HG03139 (cell line): Measurements from ENCODE around the gene FES.
"Not testable (repeated sequence)": the region's sequence is repeated elsewhere in the genome, so short reads cannot be mapped to it uniquely, and the experiment has no call there.

ENCODE experiments used
- ATAC-seq: cut with Tn5 transposase; IDR thresholded peaks from one replicate; pipeline ENCODE4 v1.9.1; 2021; ENCODE audit not compliant: unreplicated experiment

The FES gene

DNA sequence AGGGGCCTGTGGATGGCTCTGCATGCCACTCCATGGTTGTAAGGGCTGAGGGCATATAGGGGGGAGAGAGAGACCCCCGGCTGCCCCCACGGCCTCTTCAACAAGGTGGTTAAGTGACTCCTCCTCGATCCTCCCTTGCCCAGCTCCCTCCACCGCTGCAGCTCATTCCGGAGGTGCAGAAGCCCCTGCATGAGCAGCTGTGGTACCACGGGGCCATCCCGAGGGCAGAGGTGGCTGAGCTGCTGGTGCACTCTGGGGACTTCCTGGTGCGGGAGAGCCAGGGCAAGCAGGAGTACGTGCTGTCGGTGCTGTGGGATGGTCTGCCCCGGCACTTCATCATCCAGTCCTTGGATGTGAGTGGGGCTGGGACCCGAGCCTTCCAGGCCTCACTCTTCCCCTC lies 6.5 kb downstream of the FES start:
- ATAC-seq = no peak

DNA sequence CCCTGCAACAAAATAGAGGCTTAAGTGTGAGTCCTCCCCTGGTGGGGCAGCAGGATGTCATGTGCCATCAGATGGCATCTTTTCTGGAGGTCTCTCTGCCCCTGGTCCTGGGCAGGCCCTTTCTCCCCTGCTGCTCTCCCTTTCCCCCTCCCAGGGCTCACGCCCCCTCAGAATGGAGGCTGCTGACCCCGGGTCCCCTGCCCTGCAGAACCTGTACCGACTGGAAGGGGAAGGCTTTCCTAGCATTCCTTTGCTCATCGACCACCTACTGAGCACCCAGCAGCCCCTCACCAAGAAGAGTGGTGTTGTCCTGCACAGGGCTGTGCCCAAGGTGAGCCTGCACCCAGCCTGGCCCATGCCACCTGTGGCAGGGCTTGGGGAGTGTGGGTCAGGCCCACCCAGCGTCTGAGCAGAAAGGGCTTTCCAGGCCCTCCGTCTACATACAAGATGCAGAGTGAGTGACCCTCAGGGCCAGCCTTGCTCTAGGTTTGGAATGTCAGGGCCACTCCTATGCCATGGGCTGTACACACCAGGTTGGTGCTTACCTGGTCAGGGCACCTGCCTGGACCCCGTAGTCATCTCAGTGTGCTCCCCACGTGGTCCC lies 7.1 kb downstream of the FES start:
- ATAC-seq = no peak

DNA sequence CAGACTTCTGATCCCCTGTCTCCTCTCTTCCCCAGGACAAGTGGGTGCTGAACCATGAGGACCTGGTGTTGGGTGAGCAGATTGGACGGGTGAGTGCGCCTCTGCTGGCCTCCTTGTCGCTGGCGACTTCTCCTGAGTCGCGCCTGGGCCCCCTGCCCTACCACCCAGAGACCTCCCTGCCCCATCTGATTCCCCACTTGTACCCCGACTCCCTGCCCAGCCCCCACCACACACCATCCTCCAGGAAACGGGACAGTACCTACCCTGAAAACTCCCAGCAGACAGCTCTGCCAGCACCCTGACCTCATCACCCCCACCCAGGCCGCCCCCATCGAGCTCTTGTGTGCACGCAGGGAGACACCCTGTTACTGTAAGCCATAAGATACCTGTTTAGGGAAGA lies 7.7 kb downstream of the FES start:
- no peak for ATAC-seq

DNA sequence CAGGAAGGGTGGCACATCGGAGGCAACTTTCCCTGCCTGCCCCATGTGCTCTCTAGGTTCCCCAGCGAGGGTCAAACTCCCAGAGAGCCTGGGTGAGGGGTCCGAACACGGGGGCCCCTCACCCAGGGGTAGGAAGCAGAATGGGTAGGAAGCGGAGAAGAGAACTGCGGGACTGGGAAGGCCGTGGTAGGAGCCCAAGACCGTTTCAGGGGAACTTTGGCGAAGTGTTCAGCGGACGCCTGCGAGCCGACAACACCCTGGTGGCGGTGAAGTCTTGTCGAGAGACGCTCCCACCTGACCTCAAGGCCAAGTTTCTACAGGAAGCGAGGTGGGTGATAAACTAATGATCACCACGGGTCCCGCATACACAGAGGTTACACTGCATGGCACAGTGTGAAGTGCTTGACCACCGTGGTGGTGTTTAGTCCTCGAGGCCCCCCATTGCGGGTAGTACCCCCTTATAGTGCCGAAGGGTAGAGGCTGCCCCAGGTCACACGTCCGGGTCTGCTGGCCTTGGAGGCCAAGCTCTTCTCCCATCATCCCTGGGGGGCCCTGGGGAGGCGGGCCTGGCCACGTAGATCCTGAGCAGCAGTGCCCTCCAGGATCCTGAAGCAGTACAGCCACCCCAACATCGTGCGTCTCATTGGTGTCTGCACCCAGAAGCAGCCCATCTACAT lies 8.3 kb downstream of the FES start:
- no peak for ATAC-seq

DNA sequence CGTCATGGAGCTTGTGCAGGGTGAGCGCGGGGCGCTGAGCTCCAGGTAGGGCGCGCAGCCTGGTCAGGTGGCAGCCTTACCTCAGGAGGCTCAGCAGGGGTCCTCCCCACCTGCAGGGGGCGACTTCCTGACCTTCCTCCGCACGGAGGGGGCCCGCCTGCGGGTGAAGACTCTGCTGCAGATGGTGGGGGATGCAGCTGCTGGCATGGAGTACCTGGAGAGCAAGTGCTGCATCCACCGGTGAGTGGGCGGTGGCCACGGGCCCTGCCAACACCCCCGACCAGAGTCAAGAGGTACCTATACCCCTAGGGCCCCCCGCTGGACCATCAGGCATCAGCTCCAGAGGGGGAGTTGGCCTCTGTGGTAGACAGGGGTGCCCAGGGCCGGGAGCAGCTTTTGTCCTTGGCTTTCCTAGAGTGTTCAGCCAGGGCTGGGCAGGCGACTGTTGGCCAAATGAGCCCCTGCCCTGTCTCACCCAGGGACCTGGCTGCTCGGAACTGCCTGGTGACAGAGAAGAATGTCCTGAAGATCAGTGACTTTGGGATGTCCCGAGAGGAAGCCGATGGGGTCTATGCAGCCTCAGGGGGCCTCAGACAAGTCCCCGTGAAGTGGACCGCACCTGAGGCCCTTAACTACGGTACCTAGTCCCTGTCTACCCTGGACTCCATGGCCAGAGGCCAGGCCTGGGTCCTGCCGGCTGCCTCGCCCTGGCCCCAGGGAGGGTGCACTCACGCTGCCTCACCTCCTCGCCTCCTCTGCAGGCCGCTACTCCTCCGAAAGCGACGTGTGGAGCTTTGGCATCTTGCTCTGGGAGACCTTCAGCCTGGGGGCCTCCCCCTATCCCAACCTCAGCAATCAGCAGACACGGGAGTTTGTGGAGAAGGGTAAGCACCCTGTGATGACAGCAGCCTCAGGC lies 9.1 kb downstream of the FES start:
- no peak for ATAC-seq

DNA sequence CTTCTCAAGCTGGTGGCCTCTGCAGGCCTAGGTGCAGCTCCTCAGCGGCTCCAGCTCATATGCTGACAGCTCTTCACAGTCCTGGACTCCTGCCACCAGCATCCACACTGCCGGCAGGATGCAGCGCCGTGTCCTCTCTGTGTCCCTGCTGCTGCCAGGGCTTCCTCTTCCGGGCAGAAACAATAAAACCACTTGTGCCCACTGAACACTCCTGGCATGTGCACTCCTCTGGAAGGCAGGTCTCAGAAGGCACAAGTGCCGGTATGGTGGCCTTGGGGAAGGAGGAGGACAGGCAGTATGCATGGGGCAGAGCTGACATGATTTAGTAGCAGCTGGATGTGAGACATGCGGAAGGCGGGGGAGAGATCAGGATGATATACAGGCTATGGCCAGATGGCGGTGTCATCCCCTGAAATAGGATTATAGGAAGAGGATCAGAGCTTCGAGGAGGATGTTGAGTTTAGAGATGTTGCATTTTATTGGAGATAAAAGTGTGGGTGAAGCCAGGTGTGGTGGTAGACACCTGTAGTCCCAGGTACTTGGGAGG lies 11.3 kb downstream of the FES start:
- no peak for ATAC-seq

DNA sequence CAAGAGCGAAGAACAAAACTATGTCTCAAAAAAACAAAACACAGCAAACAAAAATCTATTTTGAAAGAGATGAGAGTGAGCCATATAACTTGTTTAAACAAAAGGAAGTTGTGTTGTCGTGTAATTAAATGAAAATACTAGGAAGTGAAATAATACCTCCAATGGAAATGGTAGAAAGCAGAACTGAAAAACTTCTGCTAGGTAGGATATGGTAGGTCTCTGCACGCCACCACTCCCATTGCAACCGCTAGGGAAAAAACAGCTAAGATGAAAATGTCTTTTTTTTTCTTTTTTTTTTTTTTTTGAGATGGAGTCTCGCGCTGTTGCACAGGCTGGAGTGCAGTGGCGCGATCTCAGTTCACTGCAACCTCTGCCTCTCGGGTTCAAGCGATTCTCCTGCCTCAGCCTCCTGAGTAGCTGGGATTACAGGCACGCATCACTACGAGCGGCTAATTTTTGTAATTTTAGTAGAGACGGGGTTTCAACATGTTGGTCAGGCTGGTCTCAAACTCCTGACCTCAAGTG lies 12.9 kb downstream of the FES start:
- ATAC-seq = not testable (repeated sequence)

DNA sequence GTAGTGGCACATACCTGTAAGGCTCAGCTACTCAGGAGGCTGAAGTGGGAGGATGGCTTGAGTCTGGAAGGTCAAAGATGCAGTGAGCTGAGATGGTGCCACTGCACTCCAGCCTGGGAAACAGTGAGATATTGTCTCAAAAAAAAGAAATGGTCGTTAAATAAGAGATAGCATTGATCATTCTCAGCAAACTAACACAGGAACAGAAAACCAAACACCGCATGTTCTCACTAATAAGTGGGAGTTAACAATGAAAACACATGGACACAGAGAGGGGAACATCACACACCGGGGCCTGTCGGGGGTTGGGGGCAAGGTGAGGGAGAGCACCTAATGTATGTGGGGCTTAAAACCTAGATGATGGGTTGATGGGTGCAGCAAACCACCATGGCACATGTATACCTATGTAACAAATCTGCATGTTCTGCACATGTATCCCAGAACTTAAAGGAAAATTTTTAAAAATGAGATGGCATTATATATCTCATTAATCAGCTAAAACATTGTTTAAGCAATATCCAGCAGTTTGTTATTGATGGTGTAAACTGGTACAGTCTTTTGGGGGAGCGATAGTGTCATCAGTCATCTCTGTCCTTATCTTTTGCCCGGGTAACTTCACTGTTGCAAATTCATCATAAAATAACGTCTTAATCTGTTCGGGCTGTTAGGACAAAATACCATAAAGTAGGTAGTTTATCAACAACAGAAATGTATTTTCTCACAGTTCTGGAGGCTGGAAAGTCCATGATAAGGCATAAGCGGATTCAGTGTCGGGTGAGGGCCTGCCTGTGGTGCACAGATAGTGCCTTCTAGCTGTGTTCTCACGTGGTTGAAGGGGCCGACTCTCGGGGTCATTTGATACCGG lies 17.1 kb downstream of the FES start:
- ATAC-seq = no peak

DNA sequence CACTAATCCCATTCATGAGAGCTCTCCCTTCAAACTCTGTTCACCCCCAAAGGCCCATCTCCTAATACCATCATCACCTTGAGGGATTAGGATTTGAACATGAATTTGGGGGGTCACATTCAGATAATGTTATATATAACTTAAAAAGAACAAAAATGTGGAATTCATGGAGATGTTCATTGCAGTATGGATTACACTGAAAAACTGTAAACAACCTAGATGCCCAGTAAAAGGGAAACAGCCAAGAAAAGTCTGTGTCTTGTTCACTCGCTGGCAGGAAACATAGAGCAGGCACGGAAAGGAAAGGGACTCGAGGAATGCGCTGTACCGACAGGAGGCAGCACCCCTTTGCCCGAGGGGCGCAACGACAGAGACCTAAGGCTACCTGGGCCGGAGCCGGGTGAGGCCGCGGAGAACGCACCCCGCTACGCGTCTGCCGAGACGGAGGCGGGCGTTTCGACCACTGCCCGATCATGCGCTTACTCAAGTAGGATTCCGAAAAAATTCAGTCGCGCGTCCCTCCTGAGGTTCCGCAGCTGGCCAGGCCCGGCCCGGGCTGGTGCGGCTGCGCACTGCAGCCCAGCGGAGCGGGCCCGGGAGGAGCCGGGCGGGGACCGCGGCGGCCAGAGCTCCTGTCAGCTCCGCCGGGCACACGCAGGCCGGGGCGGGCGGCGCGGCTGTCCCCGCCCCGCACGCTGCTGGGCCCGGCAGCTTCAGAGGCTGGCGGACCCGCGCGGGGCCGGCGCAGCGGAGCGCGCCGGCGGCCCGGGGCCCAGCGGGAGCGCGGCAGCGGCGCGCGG lies 17.9 kb downstream of the FES start:
- ATAC-seq = peak; percentile 57

DNA sequence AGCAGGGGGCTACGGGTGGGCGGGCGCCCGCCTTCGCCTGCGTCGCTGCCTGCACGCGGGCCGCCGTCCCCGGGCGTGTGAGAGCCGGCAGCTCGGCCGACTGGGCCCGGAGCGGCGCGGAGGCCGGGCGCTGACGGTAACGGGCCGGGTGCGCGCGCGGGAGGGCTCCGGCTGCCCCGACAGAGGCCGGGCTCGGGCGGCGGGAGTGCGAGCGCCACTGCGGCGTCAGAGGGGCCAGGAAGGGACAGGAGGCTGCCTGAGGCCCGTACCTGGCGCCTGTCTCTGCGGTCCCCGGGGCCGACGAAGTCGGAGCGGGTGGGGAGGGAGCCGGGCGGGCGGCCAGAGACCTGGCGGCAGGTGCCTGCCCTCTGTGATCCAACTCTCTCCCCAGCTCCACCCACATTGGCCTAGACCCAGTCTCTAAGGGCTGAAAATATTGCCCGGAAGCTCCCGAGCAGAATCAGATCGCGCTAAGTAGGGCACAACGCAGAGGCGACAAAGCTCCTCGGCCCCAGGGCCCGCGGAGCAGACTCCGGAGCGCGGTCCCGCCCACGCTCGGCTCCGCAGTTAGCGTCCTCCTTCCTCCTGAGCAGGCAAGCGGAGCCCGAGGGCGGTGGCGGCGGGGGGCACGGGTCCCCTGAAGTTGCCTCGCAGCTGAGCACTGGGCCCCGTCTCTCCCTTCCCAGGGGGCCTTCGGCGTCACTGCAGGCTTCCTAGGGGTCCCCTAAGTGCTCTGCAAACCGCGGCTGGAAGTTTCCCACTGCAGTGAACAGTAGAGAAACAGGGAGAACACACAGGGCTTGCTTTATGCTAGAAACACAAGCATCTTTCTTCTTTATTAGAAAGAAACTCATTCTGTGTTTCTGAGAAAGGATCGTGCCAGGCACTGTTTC lies 18.8 kb downstream of the FES start, which contains the start of gene MAN2A2:
MAN2A2 (plus strand) TSS at position 463 of the 893 bp plus-strand sequence. CDS start 906 bp downstream, outside the sequence.
- peak; percentile 53 for ATAC-seq

DNA sequence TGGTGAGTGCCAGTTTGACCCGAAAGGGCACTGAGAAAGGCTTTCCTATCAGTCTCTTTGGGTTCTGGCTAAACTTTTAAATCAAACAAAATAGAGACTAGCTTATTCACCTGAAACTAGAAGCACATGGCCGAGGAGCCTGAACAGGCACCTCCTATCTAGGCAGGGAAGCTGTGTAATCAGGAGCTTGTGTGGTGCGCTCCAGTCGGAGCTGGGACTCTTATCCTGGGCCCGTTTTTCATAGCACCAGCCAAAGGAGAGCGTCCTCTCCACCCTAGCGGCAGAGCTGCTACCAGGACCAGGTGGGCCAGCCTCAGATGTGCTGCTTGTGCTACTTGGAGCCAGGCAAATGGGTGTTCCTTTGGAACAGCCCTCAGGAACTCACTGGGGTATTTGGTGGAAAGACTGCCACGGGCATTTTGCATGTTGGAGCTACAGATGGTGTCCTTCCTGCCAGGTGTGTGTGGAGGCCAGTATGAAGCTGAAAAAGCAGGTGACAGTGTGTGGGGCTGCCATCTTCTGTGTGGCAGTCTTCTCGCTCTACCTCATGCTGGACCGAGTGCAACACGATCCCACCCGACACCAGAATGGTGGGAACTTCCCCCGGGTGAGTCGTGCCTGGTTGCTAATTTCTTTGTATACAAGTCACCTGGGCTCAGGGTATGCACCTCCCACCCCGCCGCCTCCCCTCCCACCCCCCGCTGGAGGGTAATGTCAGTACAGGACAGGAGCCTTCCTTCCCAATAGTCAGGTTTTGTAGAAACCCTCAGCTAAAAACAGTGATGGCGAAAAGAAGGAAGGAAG lies 19.6 kb downstream of the FES start:
- ATAC-seq = no peak

DNA sequence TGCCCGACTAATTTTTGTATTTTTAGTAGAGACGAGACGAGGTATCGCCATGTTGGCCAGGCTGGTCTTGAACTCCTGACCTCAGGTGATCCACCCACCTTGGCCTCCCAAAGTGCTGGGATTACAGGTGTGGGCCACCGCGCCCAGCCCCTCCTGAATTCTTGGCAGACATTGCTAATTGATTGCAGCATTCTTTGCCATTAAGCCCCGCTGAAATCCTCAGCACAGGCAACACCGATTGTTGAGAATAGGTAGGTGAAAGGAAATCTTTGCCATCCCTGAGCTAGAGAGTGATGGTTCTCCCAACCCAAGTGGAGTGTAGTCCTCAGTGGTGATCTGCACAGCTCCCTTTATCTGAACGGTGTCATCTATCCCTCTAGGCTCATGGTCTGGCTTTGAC lies 20.4 kb downstream of the FES start:
- no peak for ATAC-seq

DNA sequence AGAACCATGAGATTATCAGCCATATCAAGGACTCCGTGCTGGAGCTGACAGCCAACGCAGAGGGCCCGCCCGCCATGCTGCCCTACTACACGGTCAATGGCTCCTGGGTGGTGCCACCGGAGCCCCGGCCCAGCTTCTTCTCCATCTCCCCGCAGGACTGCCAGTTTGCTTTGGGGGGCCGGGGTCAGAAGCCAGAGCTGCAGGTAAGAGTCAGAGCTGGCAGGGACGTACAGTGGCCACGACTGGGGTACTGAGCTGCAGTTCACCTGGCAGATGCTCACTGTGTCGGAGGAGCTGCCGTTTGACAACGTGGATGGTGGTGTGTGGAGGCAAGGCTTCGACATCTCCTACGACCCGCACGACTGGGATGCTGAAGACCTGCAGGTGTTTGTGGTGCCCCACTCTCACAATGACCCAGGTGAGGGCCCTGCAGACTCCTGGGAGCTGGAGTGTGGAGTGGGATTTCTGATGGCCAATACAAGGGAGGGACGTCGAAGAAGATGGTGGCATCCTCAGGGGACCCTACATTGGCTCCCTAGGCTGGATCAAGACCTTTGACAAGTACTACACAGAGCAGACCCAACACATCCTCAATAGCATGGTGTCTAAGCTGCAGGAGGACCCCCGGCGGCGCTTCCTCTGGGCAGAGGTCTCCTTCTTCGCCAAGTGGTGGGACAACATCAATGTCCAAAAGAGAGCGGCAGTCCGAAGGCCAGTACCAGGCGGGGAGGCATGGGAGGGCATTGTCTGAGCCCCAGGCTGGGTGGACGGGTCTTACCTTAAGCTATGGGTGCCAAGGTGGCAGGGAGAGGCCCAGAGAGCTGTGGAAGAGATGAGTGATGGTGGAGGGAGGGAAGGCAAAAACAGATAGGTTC lies 21.2 kb downstream of the FES start:
- ATAC-seq = no peak

DNA sequence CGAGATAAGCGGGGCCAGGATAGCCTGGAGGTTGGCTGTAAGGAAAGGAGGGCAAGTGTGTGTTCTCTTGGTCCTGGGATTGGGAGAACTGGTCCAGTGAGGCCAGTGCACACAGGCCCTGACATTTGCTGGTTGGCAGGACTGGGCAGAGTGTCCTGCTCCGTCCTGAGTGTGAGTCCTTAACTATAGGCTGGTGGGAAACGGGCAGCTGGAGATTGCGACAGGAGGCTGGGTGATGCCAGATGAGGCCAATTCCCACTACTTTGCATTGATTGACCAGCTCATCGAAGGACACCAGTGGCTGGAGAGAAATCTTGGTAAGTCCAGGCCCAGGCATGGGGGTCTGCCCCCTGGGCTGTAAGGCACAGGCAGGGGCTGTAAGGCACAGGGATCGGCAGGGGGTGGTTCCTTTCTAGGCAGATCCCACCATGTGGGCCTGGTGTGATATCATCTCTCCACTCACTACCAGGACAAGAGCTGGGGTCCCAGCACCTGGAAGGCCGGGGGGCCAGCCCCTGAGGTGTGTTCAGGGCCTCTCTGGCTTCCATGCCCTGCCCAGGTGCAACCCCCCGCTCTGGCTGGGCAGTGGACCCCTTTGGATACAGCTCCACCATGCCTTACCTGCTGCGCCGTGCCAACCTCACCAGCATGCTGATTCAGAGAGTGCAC lies 22.0 kb downstream of the FES start:
- ATAC-seq = no peak

DNA sequence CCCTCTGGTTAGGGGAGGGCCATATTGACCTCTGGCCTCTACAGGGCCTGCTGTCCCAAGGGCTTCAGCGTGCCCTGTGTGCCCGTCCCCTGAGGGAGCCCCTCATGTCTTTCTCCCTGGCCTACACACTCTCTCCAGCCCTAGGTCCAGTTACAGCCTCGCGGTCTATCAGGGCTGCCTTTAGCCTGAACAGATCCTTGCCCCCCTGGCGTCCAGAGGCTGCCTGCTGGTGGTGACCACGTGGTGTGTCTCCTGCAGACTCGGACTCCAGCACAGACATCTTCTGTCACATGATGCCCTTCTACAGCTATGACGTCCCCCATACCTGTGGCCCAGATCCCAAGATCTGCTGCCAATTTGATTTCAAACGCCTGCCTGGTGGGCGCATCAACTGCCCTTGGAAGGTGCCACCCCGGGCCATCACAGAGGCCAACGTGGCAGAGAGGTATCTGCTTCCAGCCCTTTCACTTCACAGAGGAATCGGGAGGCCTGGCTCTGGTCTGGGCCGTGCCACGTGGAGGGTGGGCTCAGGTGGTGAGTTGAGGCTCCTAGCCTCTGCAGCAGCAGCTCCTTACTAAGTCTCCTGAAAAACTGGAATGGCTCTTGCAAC lies 22.9 kb downstream of the FES start:
- ATAC-seq = no peak
